PFSK-1 (cell line): ENCODE data around the gene LIPE.

Experiments
- FOXP2 ChIP-seq: optimal IDR thresholded peaks from 2 replicates; pipeline ENCODE3; 2011; ENCODE audit warnings: borderline replicate concordance, control low read depth, inconsistent platforms; ENCODE audit not compliant: insufficient read depth; ENCODE audit errors: extremely low read length, extremely low read depth
- POLR2AphosphoS5 ChIP-seq: IDR thresholded peaks from 2 replicates; pipeline ENCODE4 v1.6.1; 2012; ENCODE audit warnings: low read depth, mild to moderate bottlenecking, control low read depth, low read length, moderate library complexity
- REST ChIP-seq, 2 experiments: IDR thresholded peaks; 2 replicates each; pipeline versions ENCODE4 v1.6.1 to v1.8.0; 2011 to 2012; ENCODE audit warnings: low read depth in 2 of 2, low read length in 2 of 2, control low read depth in 1 of 2, inconsistent platforms in 1 of 2, mild to moderate bottlenecking in 1 of 2, moderate library complexity in 1 of 2; ENCODE audit not compliant: insufficient read depth in 1 of 2
- SIN3A ChIP-seq: IDR thresholded peaks from 2 replicates; pipeline ENCODE4 v1.6.1; 2012; ENCODE audit warnings: mild to moderate bottlenecking, low read length, moderate library complexity, borderline replicate concordance; ENCODE audit not compliant: insufficient read depth
- TAF1 ChIP-seq: IDR thresholded peaks from 2 replicates; pipeline ENCODE4 v1.6.1; 2012; ENCODE audit warnings: low read length, control low read depth, borderline replicate concordance; ENCODE audit not compliant: insufficient read depth

The LIPE gene

GRCh38 chr19:42370068-42370520, 57.1 kb downstream of the LIPE start:
- TF ChIP-seq POLR2AphosphoS5 (no peak), FOXP2 (no peak), REST (IDR thresholded peaks at IDR 0.05; ENCODE audit: insufficient read depth in 1 of 2, low read depth in 2 of 2, low read length in 2 of 2) (no peak), TAF1 (no peak), SIN3A (no peak)

GRCh38 chr19:42369433-42370067, 57.6 kb downstream of the LIPE start:
- TF ChIP-seq TAF1 (no peak), SIN3A (no peak), REST (IDR thresholded peaks at IDR 0.05; ENCODE audit: insufficient read depth in 1 of 2, low read depth in 2 of 2, low read length in 2 of 2) (no peak), POLR2AphosphoS5 (no peak), FOXP2 (no peak)

- TF ChIP-seq SIN3A (no peak), POLR2AphosphoS5 (no peak), FOXP2 (no peak), TAF1 (no peak), REST (IDR thresholded peaks at IDR 0.05; ENCODE audit: insufficient read depth in 1 of 2, low read depth in 2 of 2, low read length in 2 of 2) (no peak)
Observed at GRCh38 chr19:42368765-42369164, 58.4 kb downstream of the LIPE start.

GRCh38 chr19:42368360-42368759, 58.8 kb downstream of the LIPE start:
- TF ChIP-seq POLR2AphosphoS5 = no peak
- TF ChIP-seq FOXP2 = no peak
- TF ChIP-seq SIN3A = no peak
- no peak for TF ChIP-seq TAF1
- no peak for TF ChIP-seq REST (IDR thresholded peaks at IDR 0.05; ENCODE audit: insufficient read depth in 1 of 2, low read depth in 2 of 2, low read length in 2 of 2)
